Neuronal stem cell (in vitro differentiated cells): Measurements from ENCODE around the gene AGAP1.

Experiments
- DNase-seq: peaks from one replicate; pipeline ENCODE4 v3.0.0-alpha.2; 2013; ENCODE audit warnings: low spot score
- H2AFZ ChIP-seq: one replicate; pipeline ENCODE4 v1.6.1; 2013; ENCODE audit warnings: mild to moderate bottlenecking, low read length, inconsistent platforms
- H2AK5ac ChIP-seq: 2 replicates; pipeline ENCODE4 v1.6.1; 2013; ENCODE audit warnings: low read depth, mild to moderate bottlenecking, inconsistent platforms, low read length, moderate library complexity, mixed read lengths
- H2BK120ac ChIP-seq: 2 replicates; pipeline ENCODE4 v1.6.1; 2013; ENCODE audit warnings: low read depth, mild to moderate bottlenecking, inconsistent platforms, low read length, moderate library complexity, mixed read lengths
- H2BK12ac ChIP-seq: one replicate; pipeline ENCODE4 v1.6.1; 2013; ENCODE audit warnings: low read length, inconsistent platforms
- H2BK15ac ChIP-seq: 2 replicates; pipeline ENCODE4 v1.6.1; 2013; ENCODE audit warnings: mild to moderate bottlenecking, low read length, inconsistent platforms, mixed read lengths
- H2BK5ac ChIP-seq: one replicate; pipeline ENCODE4 v1.6.1; 2013; ENCODE audit warnings: inconsistent platforms, mild to moderate bottlenecking, low read length, moderate library complexity
- H3K14ac ChIP-seq: one replicate; pipeline ENCODE4 v1.6.1; 2013; ENCODE audit warnings: low read length, inconsistent platforms
- H3K18ac ChIP-seq: 2 replicates; pipeline ENCODE4 v1.6.1; 2013; ENCODE audit warnings: low read length, inconsistent platforms
- H3K23ac ChIP-seq: 2 replicates; pipeline ENCODE4 v1.6.1; 2013; ENCODE audit warnings: low read depth, mild to moderate bottlenecking, mixed read lengths, low read length, inconsistent platforms; ENCODE audit not compliant: poor library complexity
- H3K27ac ChIP-seq: replicated peaks from 3 replicates; pipeline ENCODE4 v1.5.1; 2013; ENCODE audit warnings: low read length, inconsistent platforms
- H3K27me3 ChIP-seq, 3 experiments: 2 replicates each; pipeline ENCODE4 v1.6.1; 2013; ENCODE audit warnings: low read length in 3 of 3, mild to moderate bottlenecking in 2 of 3, inconsistent platforms in 1 of 3, low read depth in 1 of 3, mixed read lengths in 1 of 3, moderate library complexity in 1 of 3; ENCODE audit not compliant: control insufficient read depth in 3 of 3, insufficient read depth in 3 of 3
- H3K36me3 ChIP-seq, 2 donors: replicated peaks in 1 of 2; 2 replicates each; pipeline ENCODE4 v1.6.1; 2013; ENCODE audit warnings: low read length in 2 of 2; ENCODE audit not compliant: control insufficient read depth in 2 of 2, insufficient read depth in 2 of 2
- H3K4ac ChIP-seq: 2 replicates; pipeline ENCODE4 v1.6.1; 2013; ENCODE audit warnings: inconsistent platforms, mild to moderate bottlenecking, low read length, moderate library complexity
- H3K4me1 ChIP-seq, 2 donors: 1 replicate in 1 of 2; 2 replicates in 1 of 2; pipeline ENCODE4 v1.6.1; 2013; ENCODE audit warnings: low read length in 2 of 2, low read depth in 1 of 2; ENCODE audit not compliant: control insufficient read depth in 2 of 2, insufficient read depth in 1 of 2
- H3K4me2 ChIP-seq: one replicate; pipeline ENCODE4 v1.6.1; 2013; ENCODE audit warnings: mild to moderate bottlenecking, low read length, inconsistent platforms; ENCODE audit not compliant: insufficient read depth, poor library complexity, severe bottlenecking
- H3K4me3 ChIP-seq, 2 donors: 2 replicates each; pipeline ENCODE4 v1.5.1; 2013; ENCODE audit warnings: low read length in 2 of 2, mild to moderate bottlenecking in 2 of 2, inconsistent platforms in 1 of 2, moderate library complexity in 1 of 2
- H3K79me1 ChIP-seq: one replicate; pipeline ENCODE4 v1.6.1; 2013; ENCODE audit warnings: low read depth, mild to moderate bottlenecking, inconsistent platforms, low read length, moderate library complexity
- H3K9ac ChIP-seq: one replicate; pipeline ENCODE4 v1.6.1; 2013; ENCODE audit warnings: mild to moderate bottlenecking, low read depth, low read length, inconsistent platforms; ENCODE audit not compliant: poor library complexity
- H3K9me3 ChIP-seq, 2 donors: replicated peaks in 1 of 2; 2 replicates each; pipeline versions ENCODE3 to v1.6.1; 2013; ENCODE audit warnings: low read length in 2 of 2, mild to moderate bottlenecking in 2 of 2, inconsistent platforms in 1 of 2, low read depth in 1 of 2, mixed read lengths in 1 of 2, moderate library complexity in 1 of 2; ENCODE audit not compliant: control insufficient read depth in 2 of 2, insufficient read depth in 1 of 2
- H4K8ac ChIP-seq: one replicate; pipeline ENCODE4 v1.6.1; 2013; ENCODE audit warnings: low read depth, mild to moderate bottlenecking, inconsistent platforms, low read length, moderate library complexity
- H4K91ac ChIP-seq: one replicate; pipeline ENCODE4 v1.6.1; 2013; ENCODE audit warnings: low read length, low read depth, mild to moderate bottlenecking, inconsistent platforms; ENCODE audit not compliant: poor library complexity
- WGBS, 2 donors: extraction: QIAGEN DNeasy Blood & Tissue Kit; methylation state at CpG; one replicate each; pipeline ENCODE4 v1.1.7; 2013; ENCODE audit warnings: missing lambda C conversion rate in 2 of 2, mixed read lengths in 1 of 2; ENCODE audit not compliant: insufficient read length in 2 of 2, insufficient replicate concordance in 1 of 2; ENCODE audit errors: extremely low coverage in 2 of 2; 5-methylcytosine and 5-hydroxymethylcytosine counted together

AGAP1 gene

GRCh38 chr2:235641956-235642355 lies 148.1 kb downstream of the AGAP1 start:
- no peak overlapping the region for H3K14ac ChIP-seq
- no peak overlapping the region for H3K9ac ChIP-seq
- peaks cover 2% of the 10 kb centered on the region for H3K79me1 ChIP-seq
- H3K27me3 ChIP-seq = no peaks in the 10 kb centered on the region
- H2BK12ac ChIP-seq = no peak overlapping the region
- H2BK5ac ChIP-seq = no peak overlapping the region
- H4K91ac ChIP-seq = no peak overlapping the region
- H3K4me1 ChIP-seq = peaks cover 17 to 23% of the 10 kb centered on the region in 2 donors
- H3K36me3 ChIP-seq = no peaks in the 10 kb centered on the region
- no peak overlapping the region for H3K4me2 ChIP-seq
- no peak overlapping the region for H3K23ac ChIP-seq
- no peak overlapping the region for H3K4ac ChIP-seq
- peaks cover 0 to 1% of the 10 kb centered on the region in 2 donors for H3K9me3 ChIP-seq
- H2AFZ ChIP-seq = no peak overlapping the region
- H2BK120ac ChIP-seq = no peak overlapping the region
- no peak overlapping the region for H4K8ac ChIP-seq
- H2AK5ac ChIP-seq = no peak overlapping the region
- H3K18ac ChIP-seq = peak overlapping the region; percentile 15
- no peak overlapping the region for H3K4me3 ChIP-seq
- H2BK15ac ChIP-seq = no peak overlapping the region
- no CpG with 5 or more reads among the region's 8 CpGs for WGBS, 2 donors
- DNase-seq = no peak
- no peak overlapping the region for H3K27ac ChIP-seq

- no peak overlapping the region for H2BK120ac ChIP-seq
- H2AFZ ChIP-seq = no peak overlapping the region
- no peaks in the 10 kb centered on the region for H3K36me3 ChIP-seq
- no peak overlapping the region for H3K27ac ChIP-seq
- WGBS, 2 donors = no CpG with 5 or more reads among the region's 9 CpGs
- H2BK15ac ChIP-seq = no peak overlapping the region
- no peak overlapping the region for H3K4me2 ChIP-seq
- H2AK5ac ChIP-seq = no peak overlapping the region
- H3K14ac ChIP-seq = no peak overlapping the region
- H3K18ac ChIP-seq = peak overlapping the region; percentile 15
- no peak overlapping the region for H2BK5ac ChIP-seq
- H3K79me1 ChIP-seq = peaks cover 2% of the 10 kb centered on the region
- DNase-seq = no peak
- H3K9me3 ChIP-seq = peaks cover 0 to 1% of the 10 kb centered on the region in 2 donors
- H4K8ac ChIP-seq = no peak overlapping the region
- no peaks in the 10 kb centered on the region for H3K27me3 ChIP-seq
- no peak overlapping the region for H3K4ac ChIP-seq
- H3K4me1 ChIP-seq = peaks cover 17 to 23% of the 10 kb centered on the region in 2 donors
- no peak overlapping the region for H3K9ac ChIP-seq
- no peak overlapping the region for H3K4me3 ChIP-seq
- no peak overlapping the region for H2BK12ac ChIP-seq
- no peak overlapping the region for H3K23ac ChIP-seq
- H4K91ac ChIP-seq = no peak overlapping the region
These were observed 148.7 kb downstream of the AGAP1 start for GRCh38 chr2:235642446-235643098.

GRCh38 chr2:235643680-235644511 lies 150.1 kb downstream of the AGAP1 start:
- Histone ChIP-seq H3K27ac (no peak overlapping the region), H3K23ac (no peak overlapping the region), H4K91ac (no peak overlapping the region), H3K79me1 (peaks cover 2% of the 10 kb centered on the region), H3K9ac (no peak overlapping the region), H2BK15ac (no peak overlapping the region), H3K18ac (no peak overlapping the region), H2AFZ (no peak overlapping the region), H2BK5ac (no peak overlapping the region), H3K9me3 (peaks cover 0 to 1% of the 10 kb centered on the region in 2 donors), H2AK5ac (no peak overlapping the region), H4K8ac (no peak overlapping the region), H2BK12ac (no peak overlapping the region), H3K4ac (no peak overlapping the region), H3K36me3 (no peaks in the 10 kb centered on the region), H2BK120ac (no peak overlapping the region), H3K14ac (no peak overlapping the region), H3K27me3 (no peaks in the 10 kb centered on the region), H3K4me3 (no peak overlapping the region), H3K4me1 (peaks cover 13 to 19% of the 10 kb centered on the region in 2 donors), H3K4me2 (no peak overlapping the region)
- no CpG with 5 or more reads among the region's 16 CpGs for WGBS, 2 donors
- DNase-seq = no peak

DNA sequence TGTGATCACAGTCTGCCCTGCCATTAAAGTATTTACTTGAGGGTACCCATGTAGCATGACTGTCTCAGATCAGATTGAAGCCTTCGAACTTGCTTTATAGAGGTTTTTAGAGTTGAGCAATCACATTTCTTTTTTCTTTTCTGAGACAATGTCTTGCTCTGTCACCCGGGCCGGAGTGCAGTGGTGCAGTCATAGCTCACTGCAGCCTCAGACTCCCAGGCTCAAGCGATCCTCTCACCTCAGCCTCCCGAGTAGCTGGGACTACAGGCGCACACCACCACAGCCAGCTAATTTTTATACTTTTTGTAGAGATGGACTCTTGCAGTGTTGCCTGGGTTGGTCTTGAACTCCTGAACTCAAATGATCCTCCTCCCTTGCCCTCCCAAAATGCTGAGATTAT lies 153.4 kb downstream of the AGAP1 start:
- Histone ChIP-seq H2BK15ac (no peak overlapping the region), H3K27ac (no peak overlapping the region), H2AFZ (no peak overlapping the region), H3K27me3 (no peaks in the 10 kb centered on the region), H2AK5ac (no peak overlapping the region), H3K36me3 (no peaks in the 10 kb centered on the region), H3K23ac (no peak overlapping the region), H3K4me3 (no peak overlapping the region), H2BK120ac (no peak overlapping the region), H3K4me2 (no peak overlapping the region), H4K8ac (no peak overlapping the region), H3K9ac (no peak overlapping the region), H3K4ac (no peak overlapping the region), H3K9me3 (peaks cover 0 to 1% of the 10 kb centered on the region in 2 donors), H2BK12ac (no peak overlapping the region), H3K79me1 (peaks cover 7% of the 10 kb centered on the region), H4K91ac (no peak overlapping the region), H3K14ac (no peak overlapping the region), H3K4me1 (peaks cover 3 to 5% of the 10 kb centered on the region in 2 donors), H2BK5ac (no peak overlapping the region), H3K18ac (no peak overlapping the region)
- WGBS, 2 donors = no CpG with 5 or more reads among the region's 6 CpGs
- DNase-seq = no peak
